Type B pancreatic cell (in vitro differentiated cells): ENCODE data around the gene APCDD1L. TPM values are rescaled to one million over a fixed set of nuclear protein-coding genes. Genes with fewer than 3 reads are reported as not detected.

ENCODE experiments used
- DNase-seq: peaks from one replicate; pipeline ENCODE4 v3.0.0; 2021; ENCODE audit warnings: mixed read lengths; ENCODE audit not compliant: unreplicated experiment; ENCODE audit errors: extremely low spot score
- H3K27ac Mint-ChIP-seq: 2 replicates; pipeline ENCODE4 v1.8.0; 2021; ENCODE audit warnings: mild to moderate bottlenecking, mixed read lengths
- H3K27me3 Mint-ChIP-seq: 2 replicates; pipeline ENCODE4 v1.8.0; 2021; ENCODE audit warnings: mixed read lengths
- H3K36me3 Mint-ChIP-seq: 2 replicates; pipeline ENCODE4 v1.8.0; 2021; ENCODE audit warnings: mixed read lengths
- H3K4me1 Mint-ChIP-seq: one replicate; pipeline ENCODE4 v1.8.0; 2021; ENCODE audit warnings: mixed read lengths; ENCODE audit not compliant: unreplicated experiment
- H3K4me3 Mint-ChIP-seq: 2 replicates; pipeline ENCODE4 v1.8.0; 2021; ENCODE audit warnings: mild to moderate bottlenecking, mixed read lengths
- H3K9me3 Mint-ChIP-seq: 2 replicates; pipeline ENCODE4 v1.8.0; 2021; ENCODE audit warnings: mixed read lengths
- total RNA-seq: library from RNA; stranded (reverse); gene quantifications from 2 replicates; pipeline ENCODE4 v1.2.1, GENCODE V29; 2021; ENCODE audit warnings: low replicate concordance
- TF ChIP-seq, protein P1 (sequence below): fragments of 200-600 bp; sonication (generic); conservative IDR thresholded peaks from 2 replicates; pipeline ENCODE4 v1.5.0; 2021; ENCODE audit warnings: antibody characterized with exemption, mild to moderate bottlenecking

The APCDD1L gene
- total RNA-seq, 1 donor from 2014 or later: 0.53 TPM

DNA sequence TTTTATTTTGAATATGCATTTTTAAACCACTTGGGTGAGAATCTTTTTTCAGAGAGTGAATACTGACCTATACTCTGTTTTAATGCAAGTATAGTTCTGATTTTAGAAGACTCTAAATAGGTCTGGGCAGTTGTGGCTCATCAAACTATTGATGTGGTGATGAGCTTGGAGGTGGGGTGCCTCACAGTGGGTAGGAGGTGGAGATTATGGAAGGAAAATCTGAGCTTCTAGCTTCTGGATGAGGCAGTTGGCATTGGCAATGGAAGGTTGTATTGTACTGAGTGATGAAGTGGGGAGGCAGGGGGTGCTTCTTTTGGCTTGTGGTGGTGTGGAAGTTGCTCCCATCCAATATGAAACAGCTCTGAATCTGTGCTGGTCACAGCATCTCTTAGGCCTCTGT, 73.5 kb downstream of the APCDD1L start:
- no peak overlapping the region for H3K4me3 Mint-ChIP-seq
- no peaks in the 10 kb centered on the region for H3K27me3 Mint-ChIP-seq
- H3K9me3 Mint-ChIP-seq: no peaks in the 10 kb centered on the region
- peaks cover 39% of the 10 kb centered on the region for H3K36me3 Mint-ChIP-seq
- no peak for DNase-seq
- H3K4me1 Mint-ChIP-seq: no peaks in the 10 kb centered on the region
- H3K27ac Mint-ChIP-seq: no peak overlapping the region
- TF ChIP-seq, protein P1, sequence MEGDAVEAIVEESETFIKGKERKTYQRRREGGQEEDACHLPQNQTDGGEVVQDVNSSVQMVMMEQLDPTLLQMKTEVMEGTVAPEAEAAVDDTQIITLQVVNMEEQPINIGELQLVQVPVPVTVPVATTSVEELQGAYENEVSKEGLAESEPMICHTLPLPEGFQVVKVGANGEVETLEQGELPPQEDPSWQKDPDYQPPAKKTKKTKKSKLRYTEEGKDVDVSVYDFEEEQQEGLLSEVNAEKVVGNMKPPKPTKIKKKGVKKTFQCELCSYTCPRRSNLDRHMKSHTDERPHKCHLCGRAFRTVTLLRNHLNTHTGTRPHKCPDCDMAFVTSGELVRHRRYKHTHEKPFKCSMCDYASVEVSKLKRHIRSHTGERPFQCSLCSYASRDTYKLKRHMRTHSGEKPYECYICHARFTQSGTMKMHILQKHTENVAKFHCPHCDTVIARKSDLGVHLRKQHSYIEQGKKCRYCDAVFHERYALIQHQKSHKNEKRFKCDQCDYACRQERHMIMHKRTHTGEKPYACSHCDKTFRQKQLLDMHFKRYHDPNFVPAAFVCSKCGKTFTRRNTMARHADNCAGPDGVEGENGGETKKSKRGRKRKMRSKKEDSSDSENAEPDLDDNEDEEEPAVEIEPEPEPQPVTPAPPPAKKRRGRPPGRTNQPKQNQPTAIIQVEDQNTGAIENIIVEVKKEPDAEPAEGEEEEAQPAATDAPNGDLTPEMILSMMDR: no peak

DNA sequence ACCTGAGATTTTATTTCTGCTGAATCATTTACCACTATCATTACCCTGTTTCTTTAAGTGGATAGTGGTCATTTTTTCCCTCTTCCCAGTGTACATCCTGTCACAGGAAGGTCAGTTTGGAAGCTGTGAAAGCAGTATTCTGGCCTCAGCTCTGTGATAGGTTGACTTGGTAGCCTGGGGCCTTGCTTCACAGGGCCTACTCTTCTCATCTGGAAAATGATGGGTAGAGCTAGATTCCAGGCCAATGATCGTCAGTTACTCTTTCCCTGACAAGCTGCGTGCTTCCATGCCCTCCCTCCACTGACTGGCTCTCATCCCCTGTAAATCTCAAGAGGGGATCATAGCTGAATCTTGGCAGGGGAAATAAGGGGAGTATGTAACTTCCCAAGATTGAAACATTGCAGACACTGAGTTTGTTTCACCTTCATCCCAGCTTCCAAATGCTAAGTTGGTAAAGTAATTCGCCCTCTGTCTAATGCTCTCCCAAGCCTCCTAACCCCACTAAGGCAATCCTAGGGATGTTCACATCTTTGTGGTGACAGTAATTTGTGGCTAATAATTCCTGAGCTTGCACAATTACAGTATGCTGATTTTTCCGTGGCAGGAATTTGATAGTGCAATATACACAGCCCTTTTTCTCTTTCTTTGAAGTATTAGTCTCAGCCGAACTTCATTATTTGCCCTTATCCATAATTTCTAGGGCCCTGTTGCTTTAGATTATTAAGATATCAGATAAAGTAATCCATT, 75.0 kb downstream of the APCDD1L start:
- DNase-seq: no peak
- Mint-ChIP-seq H3K9me3 (no peaks in the 10 kb centered on the region), H3K4me1 (no peaks in the 10 kb centered on the region), H3K4me3 (no peak overlapping the region), H3K36me3 (peaks cover 44% of the 10 kb centered on the region), H3K27ac (no peak overlapping the region), H3K27me3 (no peaks in the 10 kb centered on the region)
- TF ChIP-seq, protein P1: no peak

DNA sequence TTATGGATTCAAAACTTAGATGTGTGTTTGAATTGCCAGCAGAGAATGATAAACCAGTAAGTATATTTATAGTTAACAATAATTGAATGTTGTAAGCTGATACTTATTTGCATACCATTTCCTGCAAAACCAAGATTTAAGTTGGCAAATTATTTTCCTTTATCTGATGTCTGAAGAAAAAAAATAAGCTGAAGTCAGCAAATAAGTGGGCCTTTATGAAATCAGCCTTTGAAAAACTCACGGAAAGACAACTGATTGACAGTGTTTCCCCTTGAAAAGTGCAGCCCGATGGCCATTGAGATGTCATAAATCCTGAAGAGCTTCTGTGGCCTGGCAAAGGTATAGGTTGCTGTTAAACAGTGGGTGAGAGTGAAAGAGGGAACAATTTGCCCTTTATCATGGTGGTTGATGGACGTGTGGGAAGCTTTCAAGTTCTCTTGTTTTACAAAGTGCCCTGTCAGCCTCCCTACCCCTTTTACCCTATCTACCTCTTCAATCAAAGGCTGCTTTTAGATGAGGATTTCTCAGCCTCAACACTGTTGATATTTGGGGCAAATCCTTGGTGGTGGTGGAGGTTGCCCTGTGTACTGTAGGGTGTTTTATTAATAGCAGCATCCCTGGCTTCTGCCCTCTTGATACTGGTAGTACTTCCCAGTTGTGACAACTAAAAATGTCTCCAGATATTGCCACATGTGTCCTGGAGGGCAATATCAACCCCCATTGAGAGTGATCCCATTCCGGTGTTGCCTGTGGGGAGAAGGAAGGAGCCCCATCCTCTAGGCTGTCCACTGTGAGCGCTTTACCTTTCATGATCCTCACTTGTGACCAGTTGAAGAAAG, 76.0 kb downstream of the APCDD1L start:
- H3K27me3 Mint-ChIP-seq: no peaks in the 10 kb centered on the region
- TF ChIP-seq, protein P1: no peak
- H3K4me3 Mint-ChIP-seq: no peak overlapping the region
- peaks cover 36% of the 10 kb centered on the region for H3K36me3 Mint-ChIP-seq
- DNase-seq: no peak
- no peaks in the 10 kb centered on the region for H3K4me1 Mint-ChIP-seq
- H3K27ac Mint-ChIP-seq: no peak overlapping the region
- no peaks in the 10 kb centered on the region for H3K9me3 Mint-ChIP-seq

DNA sequence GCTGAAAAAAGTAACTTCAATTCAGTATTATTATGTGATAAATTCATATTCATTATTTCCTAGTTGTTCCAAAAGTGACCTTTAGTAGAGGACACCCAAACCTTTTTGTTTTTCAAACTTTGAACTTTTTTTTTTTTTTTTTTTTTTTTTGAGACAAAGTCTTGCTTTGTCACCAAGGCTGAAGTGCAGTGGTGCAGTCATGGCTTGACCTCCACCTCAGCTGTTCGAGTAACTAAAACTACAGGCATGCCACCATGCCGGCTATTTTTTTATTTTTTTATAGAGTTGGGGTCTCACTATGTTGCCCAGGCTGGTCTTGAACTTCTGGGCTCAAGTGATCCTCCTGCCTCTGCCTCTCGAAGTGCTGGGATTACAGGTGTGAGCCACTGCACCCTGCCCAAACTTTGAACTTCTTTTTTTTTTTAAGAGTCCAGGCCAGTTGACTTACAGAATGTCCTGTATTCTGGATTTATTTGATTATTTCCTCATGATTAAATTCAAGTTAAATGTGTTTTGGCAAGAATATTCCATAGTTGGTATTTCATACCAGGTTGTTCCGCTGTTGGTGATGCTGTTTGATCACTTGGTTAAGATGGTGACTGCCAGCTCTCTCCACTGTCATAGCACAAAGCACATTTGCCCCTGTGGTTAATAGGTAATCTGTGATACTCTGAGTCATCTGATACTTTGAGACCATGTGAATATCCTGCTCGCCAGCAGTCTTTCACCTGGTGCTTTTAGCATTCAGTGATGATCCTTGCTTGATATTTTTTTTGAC, 78.1 kb downstream of the APCDD1L start:
- Mint-ChIP-seq H3K4me3 (no peak overlapping the region), H3K27ac (no peak overlapping the region), H3K36me3 (peaks cover 34% of the 10 kb centered on the region), H3K27me3 (no peaks in the 10 kb centered on the region), H3K9me3 (no peaks in the 10 kb centered on the region), H3K4me1 (peaks cover 5% of the 10 kb centered on the region)
- TF ChIP-seq, protein P1: no peak
- DNase-seq: no peak

DNA sequence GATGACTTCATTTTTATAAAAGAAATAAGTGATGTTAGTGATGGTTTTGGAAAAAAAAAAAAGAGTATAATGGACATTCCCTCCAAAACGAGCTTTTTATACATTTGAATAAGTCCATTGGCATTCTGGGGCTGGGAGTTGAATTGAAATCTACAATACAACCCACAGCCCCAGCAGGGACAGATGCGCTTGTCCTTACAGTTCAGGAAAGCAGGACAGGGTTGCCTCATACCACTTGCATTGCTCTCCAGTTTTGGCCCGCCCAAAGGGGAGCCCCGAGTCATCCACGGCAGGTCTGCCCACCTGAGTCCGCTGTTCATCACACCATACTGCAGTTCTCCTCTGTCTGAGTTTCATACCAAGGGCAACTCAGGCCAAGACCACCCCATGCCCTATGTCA, 80.0 kb downstream of the APCDD1L start:
- H3K36me3 Mint-ChIP-seq: peaks cover 40% of the 10 kb centered on the region
- H3K9me3 Mint-ChIP-seq: no peaks in the 10 kb centered on the region
- H3K27ac Mint-ChIP-seq: no peak overlapping the region
- no peaks in the 10 kb centered on the region for H3K27me3 Mint-ChIP-seq
- peaks cover 5% of the 10 kb centered on the region for H3K4me1 Mint-ChIP-seq
- no peak for DNase-seq
- no peak overlapping the region for H3K4me3 Mint-ChIP-seq
- TF ChIP-seq, protein P1: no peak
